Subcutaneous preadipocyte (primary cell): Measurements from ENCODE around the gene C7orf33. TPM values are rescaled to one million over a fixed set of nuclear protein-coding genes. Genes with fewer than 3 reads are reported as not detected.

ENCODE experiments used
- total RNA-seq: library from RNA; depleted of rRNA; stranded (reverse); fragments of >200 nt; gene quantifications from 2 replicates; pipeline ENCODE4 v1.2.3, GENCODE V29; 2012

The C7orf33 gene, protein sequence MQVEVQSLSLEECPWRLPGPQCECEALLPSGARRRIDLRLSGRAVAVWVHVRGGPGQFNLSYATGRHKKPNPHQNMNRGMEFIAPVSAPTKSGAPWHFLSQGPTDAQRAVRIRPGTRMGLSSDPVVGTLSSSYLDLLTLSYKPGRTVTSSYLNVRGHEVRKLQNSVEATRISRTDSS
- total RNA-seq, result not detected in 2 replicates

DNA sequence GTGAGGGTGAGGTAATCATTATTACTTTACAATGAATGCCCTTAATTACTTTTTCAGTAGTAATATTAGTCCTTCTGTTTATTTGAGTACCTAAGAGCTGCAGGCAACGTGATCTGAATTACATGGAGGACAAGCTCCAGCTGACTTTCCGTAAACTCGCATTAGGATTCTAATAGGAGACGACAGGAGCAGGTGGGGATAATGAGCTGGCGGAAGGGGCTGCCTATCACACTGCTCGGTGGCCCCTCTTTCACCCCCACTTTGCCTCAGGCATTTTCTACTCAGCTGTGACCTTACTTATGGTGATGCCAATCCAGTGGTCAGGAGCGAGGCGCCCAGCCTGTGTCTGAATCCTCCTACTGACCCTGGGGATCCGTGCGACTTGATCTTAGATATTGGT is at the start of gene C7orf33:
TSS of gene C7orf33 (plus strand) at position 296 of the 400 bp plus-strand sequence. CDS start 160 bp downstream, outside the sequence.

Other genes starting within 250 kb of the C7orf33 start
- gene CUL1, start 108.1 kb downstream of the C7orf33 start, total RNA-seq, result 33.4 and 47.1 TPM in 2 replicates